Activated naive CD4-positive, alpha-beta T cell treated with anti-CD3 and anti-CD28 coated beads for 36 hours (primary cell): Measurements from ENCODE around the gene CXCR6. TPM values are rescaled to one million over a fixed set of nuclear protein-coding genes. Genes with fewer than 3 reads are reported as not detected.

Source experiments
- CTCF ChIA-PET: fragments of 350-600 bp; sonication (Branson Sonifier 250); formaldehyde crosslinking; loops from one replicate; lab custom pipeline; 2021; ENCODE audit warnings: antibody characterized with exemption; lab: Charles Lee
- DNase-seq: peaks from one replicate; pipeline ENCODE4 v3.0.0-alpha.2; 2020
- H3K27ac Mint-ChIP-seq: one replicate; pipeline ENCODE4 v1.8.0; 2021; ENCODE audit warnings: mild to moderate bottlenecking, mixed read lengths
- H3K27me3 Mint-ChIP-seq: one replicate; pipeline ENCODE4 v1.8.0; 2021; ENCODE audit warnings: low read depth, mixed read lengths
- H3K36me3 Mint-ChIP-seq: one replicate; pipeline ENCODE4 v1.8.0; 2021; ENCODE audit warnings: low read depth, mixed read lengths
- H3K4me1 Mint-ChIP-seq: one replicate; pipeline ENCODE4 v1.8.0; 2021; ENCODE audit warnings: low read depth, mixed read lengths
- H3K4me3 Mint-ChIP-seq: one replicate; pipeline ENCODE4 v1.8.0; 2021; ENCODE audit warnings: mild to moderate bottlenecking, moderate library complexity, mixed read lengths
- H3K9me3 Mint-ChIP-seq: one replicate; pipeline ENCODE4 v1.8.0; 2021; ENCODE audit warnings: mixed read lengths
- intact Hi-C: fragments of 100-400 bp; cut with micrococcal nuclease; formaldehyde crosslinking; loops from one replicate; pipeline ENCODE4 v1.15.1; 2023
- total RNA-seq, 2 experiments: library from RNA; stranded (reverse); gene quantifications; one replicate each; pipeline ENCODE4 v1.2.3, GENCODE V29; 2021

Gene CXCR6
- total RNA-seq, 2 experiments from 2014 or later: 0.30 TPM; not detected in 1

GRCh38 chr3:45940781-45941365 lies 2.4 kb upstream of the CXCR6 start:
- Mint-ChIP-seq H3K9me3 (no peaks in the 10 kb centered on the region), H3K36me3 (peaks cover 24% of the 10 kb centered on the region), H3K27me3 (peaks cover 3% of the 10 kb centered on the region), H3K4me3 (no peak overlapping the region), H3K27ac (no peak overlapping the region), H3K4me1 (peaks cover 31% of the 10 kb centered on the region)
- CTCF ChIA-PET: interaction anchor here (0.8 to 15.3 kb wide), 6 partner anchors 18 to 428 kb away, joined by 3 to 263 read pairs (median 4); no protein-coding TSS in a partner anchor
- no peak for DNase-seq
- intact Hi-C loops: no loop called here

GRCh38 chr3:45942051-45942825 lies 1.0 kb upstream of the CXCR6 start:
- CTCF ChIA-PET: interaction anchor here (1.0 to 15.3 kb wide), 5 partner anchors 26 to 147 kb away, joined by 4 to 263 read pairs (median 5); no protein-coding TSS in a partner anchor
- H3K4me1 Mint-ChIP-seq: peaks cover 31% of the 10 kb centered on the region
- DNase-seq: no peak
- no peaks in the 10 kb centered on the region for H3K9me3 Mint-ChIP-seq
- H3K4me3 Mint-ChIP-seq: no peak overlapping the region
- H3K36me3 Mint-ChIP-seq: peaks cover 27% of the 10 kb centered on the region
- H3K27ac Mint-ChIP-seq: no peak overlapping the region
- intact Hi-C loops: loop anchor here (2.0 kb wide), 1 partner anchor 53 kb away; the partner anchor contains the start of gene FYCO1
- peaks cover 3% of the 10 kb centered on the region for H3K27me3 Mint-ChIP-seq

DNA sequence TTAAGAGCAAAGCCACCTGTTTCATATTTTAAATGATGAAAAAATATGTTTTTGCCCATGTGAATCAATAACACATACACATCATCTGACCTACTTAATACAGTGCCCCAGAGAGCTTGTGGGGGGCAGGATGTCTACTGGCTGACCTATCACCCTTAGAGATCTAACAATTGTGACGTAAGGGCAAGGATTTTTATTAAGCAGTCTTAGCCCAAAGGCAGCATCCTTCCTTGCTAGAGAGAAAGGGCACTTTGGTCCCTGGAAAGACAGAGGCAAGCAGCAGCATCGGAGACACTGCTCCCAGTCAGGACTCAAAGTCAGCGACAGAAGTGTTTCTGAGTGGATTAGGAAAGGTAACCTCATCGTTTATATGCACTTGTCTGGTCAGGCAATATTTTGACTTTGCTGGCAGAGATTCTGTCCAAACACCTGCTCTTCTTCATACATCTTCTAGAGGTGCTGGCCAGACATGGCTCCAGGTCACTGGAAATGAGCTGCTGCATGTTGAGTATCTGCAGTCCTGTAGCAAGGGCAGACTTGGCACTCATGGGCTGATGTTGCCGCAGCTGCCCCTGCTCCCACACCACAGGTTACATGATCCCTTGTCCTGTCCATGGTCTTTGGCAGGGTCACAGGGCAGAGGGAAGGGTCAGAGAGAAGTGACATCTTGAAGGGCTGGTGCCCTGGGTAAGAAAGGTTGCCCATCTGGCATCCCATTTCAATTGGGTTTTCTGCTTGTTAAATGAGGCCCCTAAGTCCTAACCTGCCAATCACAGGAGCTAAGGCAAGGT lies 1.8 kb downstream of the CXCR6 start:
- Mint-ChIP-seq H3K9me3 (no peaks in the 10 kb centered on the region), H3K27me3 (peaks cover 3% of the 10 kb centered on the region), H3K27ac (no peak overlapping the region), H3K36me3 (peaks cover 43% of the 10 kb centered on the region), H3K4me1 (peaks cover 23% of the 10 kb centered on the region), H3K4me3 (no peak overlapping the region)
- DNase-seq: no peak
- CTCF ChIA-PET: interaction anchor here (0.6 to 15.3 kb wide), 3 partner anchors 13 to 1021 kb away, joined by 3 to 263 read pairs (median 3); no protein-coding TSS in a partner anchor
- intact Hi-C loops: no loop called here

DNA sequence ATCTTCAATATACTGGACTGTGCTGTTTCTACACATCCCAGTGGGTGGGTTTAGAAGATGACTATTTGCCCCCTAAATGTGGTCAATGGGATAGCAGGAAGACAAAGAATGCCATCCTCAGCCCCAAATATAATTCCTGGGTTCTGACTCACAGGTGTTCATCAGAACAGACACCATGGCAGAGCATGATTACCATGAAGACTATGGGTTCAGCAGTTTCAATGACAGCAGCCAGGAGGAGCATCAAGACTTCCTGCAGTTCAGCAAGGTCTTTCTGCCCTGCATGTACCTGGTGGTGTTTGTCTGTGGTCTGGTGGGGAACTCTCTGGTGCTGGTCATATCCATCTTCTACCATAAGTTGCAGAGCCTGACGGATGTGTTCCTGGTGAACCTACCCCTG lies 3.0 kb downstream of the CXCR6 start:
- Mint-ChIP-seq H3K27ac (no peak overlapping the region), H3K4me1 (peaks cover 29% of the 10 kb centered on the region), H3K27me3 (no peaks in the 10 kb centered on the region), H3K9me3 (no peaks in the 10 kb centered on the region), H3K36me3 (peaks cover 43% of the 10 kb centered on the region), H3K4me3 (no peak overlapping the region)
- intact Hi-C loops: no loop called here
- DNase-seq: peak; percentile 30
- CTCF ChIA-PET: interaction anchor here (15.3 kb wide), 1 partner anchor 132 kb away, joined by 263 read pairs; no protein-coding TSS in a partner anchor

DNA sequence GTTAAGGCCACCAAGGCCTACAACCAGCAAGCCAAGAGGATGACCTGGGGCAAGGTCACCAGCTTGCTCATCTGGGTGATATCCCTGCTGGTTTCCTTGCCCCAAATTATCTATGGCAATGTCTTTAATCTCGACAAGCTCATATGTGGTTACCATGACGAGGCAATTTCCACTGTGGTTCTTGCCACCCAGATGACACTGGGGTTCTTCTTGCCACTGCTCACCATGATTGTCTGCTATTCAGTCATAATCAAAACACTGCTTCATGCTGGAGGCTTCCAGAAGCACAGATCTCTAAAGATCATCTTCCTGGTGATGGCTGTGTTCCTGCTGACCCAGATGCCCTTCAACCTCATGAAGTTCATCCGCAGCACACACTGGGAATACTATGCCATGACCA lies 3.6 kb downstream of the CXCR6 start:
- H3K4me1 Mint-ChIP-seq: peaks cover 33% of the 10 kb centered on the region
- no peak overlapping the region for H3K4me3 Mint-ChIP-seq
- H3K9me3 Mint-ChIP-seq: no peaks in the 10 kb centered on the region
- intact Hi-C loops: no loop called here
- H3K27me3 Mint-ChIP-seq: no peaks in the 10 kb centered on the region
- no peak overlapping the region for H3K27ac Mint-ChIP-seq
- CTCF ChIA-PET: interaction anchor here (0.7 to 15.3 kb wide), 2 partner anchors 48 to 132 kb away, joined by 4 to 263 read pairs; no protein-coding TSS in a partner anchor
- H3K36me3 Mint-ChIP-seq: peaks cover 47% of the 10 kb centered on the region
- DNase-seq: no peak

DNA sequence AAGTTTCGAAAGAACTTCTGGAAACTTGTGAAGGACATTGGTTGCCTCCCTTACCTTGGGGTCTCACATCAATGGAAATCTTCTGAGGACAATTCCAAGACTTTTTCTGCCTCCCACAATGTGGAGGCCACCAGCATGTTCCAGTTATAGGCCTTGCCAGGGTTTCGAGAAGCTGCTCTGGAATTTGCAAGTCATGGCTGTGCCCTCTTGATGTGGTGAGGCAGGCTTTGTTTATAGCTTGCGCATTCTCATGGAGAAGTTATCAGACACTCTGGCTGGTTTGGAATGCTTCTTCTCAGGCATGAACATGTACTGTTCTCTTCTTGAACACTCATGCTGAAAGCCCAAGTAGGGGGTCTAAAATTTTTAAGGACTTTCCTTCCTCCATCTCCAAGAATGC lies 4.1 kb downstream of the CXCR6 start:
- DNase-seq: no peak
- Mint-ChIP-seq H3K27ac (no peak overlapping the region), H3K4me3 (no peak overlapping the region), H3K27me3 (no peaks in the 10 kb centered on the region), H3K4me1 (peaks cover 30% of the 10 kb centered on the region), H3K36me3 (peaks cover 52% of the 10 kb centered on the region), H3K9me3 (no peaks in the 10 kb centered on the region)
- CTCF ChIA-PET: interaction anchor here (0.7 to 15.3 kb wide), 2 partner anchors 47 to 131 kb away, joined by 4 to 263 read pairs; no protein-coding TSS in a partner anchor
- intact Hi-C loops: no loop called here

- no peak overlapping the region for H3K4me3 Mint-ChIP-seq
- H3K9me3 Mint-ChIP-seq: no peaks in the 10 kb centered on the region
- no peak for DNase-seq
- intact Hi-C loops: no loop called here
- no peak overlapping the region for H3K27ac Mint-ChIP-seq
- H3K36me3 Mint-ChIP-seq: peaks cover 59% of the 10 kb centered on the region
- H3K4me1 Mint-ChIP-seq: peaks cover 20% of the 10 kb centered on the region
- H3K27me3 Mint-ChIP-seq: no peaks in the 10 kb centered on the region
- CTCF ChIA-PET: interaction anchor here (0.5 to 15.3 kb wide), 2 partner anchors 130 to 1837 kb away, joined by 3 to 263 read pairs; no protein-coding TSS in a partner anchor
Observed at GRCh38 chr3:45948311-45948781, 5.1 kb downstream of the CXCR6 start.

GRCh38 chr3:45948881-45949280 lies 5.6 kb downstream of the CXCR6 start:
- CTCF ChIA-PET: no interaction called here
- DNase-seq: no peak
- Mint-ChIP-seq H3K4me3 (no peak overlapping the region), H3K36me3 (peaks cover 61% of the 10 kb centered on the region), H3K27ac (no peak overlapping the region), H3K9me3 (no peaks in the 10 kb centered on the region), H3K27me3 (no peaks in the 10 kb centered on the region), H3K4me1 (peaks cover 15% of the 10 kb centered on the region)
- intact Hi-C loops: no loop called here

DNA sequence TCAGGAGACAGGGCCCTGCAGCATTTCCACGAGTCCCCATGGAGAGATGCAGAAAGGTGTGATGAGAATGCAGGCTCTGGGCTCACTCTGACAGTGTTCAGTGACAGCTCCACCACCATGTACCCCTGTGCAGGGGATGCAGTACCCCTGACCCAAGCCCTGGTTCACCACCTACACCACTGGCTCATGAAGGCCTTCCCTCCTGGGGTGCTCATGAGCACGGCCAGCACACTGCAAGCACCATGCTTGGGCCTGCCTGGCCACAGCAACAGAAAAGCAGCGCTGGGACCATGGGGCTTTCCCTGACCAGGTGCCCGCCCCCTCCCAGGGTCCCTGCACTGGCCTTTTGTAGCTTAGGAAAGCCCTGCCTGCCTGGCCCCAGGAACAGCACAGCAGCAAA lies 6.2 kb downstream of the CXCR6 start:
- no peak overlapping the region for H3K27ac Mint-ChIP-seq
- intact Hi-C loops: no loop called here
- peaks cover 66% of the 10 kb centered on the region for H3K36me3 Mint-ChIP-seq
- H3K4me3 Mint-ChIP-seq: no peak overlapping the region
- DNase-seq: no peak
- no peaks in the 10 kb centered on the region for H3K9me3 Mint-ChIP-seq
- CTCF ChIA-PET: no interaction called here
- H3K4me1 Mint-ChIP-seq: peaks cover 14% of the 10 kb centered on the region
- H3K27me3 Mint-ChIP-seq: no peaks in the 10 kb centered on the region

- DNase-seq: no peak
- Mint-ChIP-seq H3K4me3 (no peak overlapping the region), H3K27ac (no peak overlapping the region), H3K9me3 (no peaks in the 10 kb centered on the region), H3K27me3 (no peaks in the 10 kb centered on the region), H3K36me3 (peaks cover 71% of the 10 kb centered on the region), H3K4me1 (peaks cover 10% of the 10 kb centered on the region)
- CTCF ChIA-PET: interaction anchor here (1.7 to 2.1 kb wide), 2 partner anchors 11 to 128 kb away, joined by 5 to 8 read pairs; no protein-coding TSS in a partner anchor
- intact Hi-C loops: no loop called here
Observed at GRCh38 chr3:45950131-45950530, 6.9 kb downstream of the CXCR6 start.

GRCh38 chr3:45950686-45951600 lies 7.7 kb downstream of the CXCR6 start:
- H3K9me3 Mint-ChIP-seq: no peaks in the 10 kb centered on the region

More at GRCh38 chr3:45950686-45951600, 7.7 kb downstream of the CXCR6 start:
- intact Hi-C loops: no loop called here
- CTCF ChIA-PET: interaction anchor here (1.0 to 2.1 kb wide), 4 partner anchors 12 to 128 kb away, joined by 3 to 8 read pairs (median 4); no protein-coding TSS in a partner anchor
- H3K27ac Mint-ChIP-seq: peak overlapping the region; percentile 54
- H3K27me3 Mint-ChIP-seq: no peaks in the 10 kb centered on the region
- H3K4me1 Mint-ChIP-seq: peaks cover 10% of the 10 kb centered on the region
- H3K36me3 Mint-ChIP-seq: peaks cover 73% of the 10 kb centered on the region
- DNase-seq: peak; percentile 70
- no peak overlapping the region for H3K4me3 Mint-ChIP-seq
